GM19023 (cell line): Measurements from ENCODE around the gene ESCO1.

ENCODE experiments used
- ATAC-seq: cut with Tn5 transposase; IDR thresholded peaks from one replicate; pipeline ENCODE4 v1.9.1; 2021; ENCODE audit warnings: mild to moderate bottlenecking, moderate library complexity; ENCODE audit not compliant: unreplicated experiment

Gene ESCO1

DNA sequence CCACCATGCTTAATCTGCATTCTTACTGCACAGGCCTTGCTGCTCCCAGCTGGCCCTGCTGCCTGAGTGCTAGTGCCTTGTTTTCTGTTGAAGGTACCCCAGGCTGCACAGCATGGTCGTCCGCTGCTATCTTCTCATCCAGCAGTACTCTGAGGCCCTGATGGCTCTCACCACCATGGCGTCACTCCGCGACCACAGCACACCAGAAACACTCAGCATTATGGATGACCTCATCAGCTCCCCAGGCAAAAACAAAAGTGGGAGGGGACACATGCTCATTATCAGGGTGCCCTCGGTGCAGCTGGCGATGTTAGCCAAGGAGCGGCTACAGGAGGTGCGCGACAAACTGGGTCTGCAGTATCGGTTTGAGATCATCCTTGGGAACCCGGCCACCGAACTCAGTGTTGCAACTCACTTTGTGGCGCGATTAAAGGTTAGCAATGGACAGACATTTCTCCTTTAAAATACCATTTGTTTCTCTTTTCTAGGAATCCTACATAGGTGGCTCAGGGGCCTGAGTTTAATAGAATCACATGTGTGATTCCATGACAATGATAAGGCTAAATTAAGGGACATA is 110.5 kb downstream of the ESCO1 start:
- no peak for ATAC-seq

DNA sequence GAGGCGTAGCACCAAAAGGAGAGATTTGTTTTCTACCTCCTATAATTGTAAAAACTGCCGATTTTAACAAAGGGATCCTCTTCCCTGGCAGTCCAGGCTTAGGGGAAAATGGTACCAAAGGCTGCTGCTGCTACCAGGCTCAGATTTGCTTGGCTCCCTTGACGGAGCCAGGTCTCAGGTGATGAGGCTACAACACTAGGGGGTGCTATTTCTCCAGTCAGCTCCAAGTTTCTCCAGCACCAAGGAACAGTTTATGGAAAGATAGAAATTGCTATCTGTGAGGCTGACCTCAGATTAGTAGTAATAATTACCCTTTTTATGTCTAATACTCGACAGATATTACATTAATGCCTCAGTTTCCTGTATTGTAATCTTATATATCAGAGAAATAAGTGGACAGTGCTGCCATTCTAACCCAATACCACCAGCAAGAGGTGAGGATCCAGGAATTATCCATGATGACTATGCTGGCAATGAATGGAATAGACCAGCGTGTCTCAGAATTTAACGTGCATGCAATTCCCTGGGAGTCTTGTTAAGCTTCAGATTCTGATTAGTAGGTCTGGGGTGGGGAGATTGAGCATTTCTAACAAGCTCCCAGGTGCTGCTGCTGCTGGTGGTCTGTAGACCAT is 111.3 kb downstream of the ESCO1 start:
- no peak for ATAC-seq

DNA sequence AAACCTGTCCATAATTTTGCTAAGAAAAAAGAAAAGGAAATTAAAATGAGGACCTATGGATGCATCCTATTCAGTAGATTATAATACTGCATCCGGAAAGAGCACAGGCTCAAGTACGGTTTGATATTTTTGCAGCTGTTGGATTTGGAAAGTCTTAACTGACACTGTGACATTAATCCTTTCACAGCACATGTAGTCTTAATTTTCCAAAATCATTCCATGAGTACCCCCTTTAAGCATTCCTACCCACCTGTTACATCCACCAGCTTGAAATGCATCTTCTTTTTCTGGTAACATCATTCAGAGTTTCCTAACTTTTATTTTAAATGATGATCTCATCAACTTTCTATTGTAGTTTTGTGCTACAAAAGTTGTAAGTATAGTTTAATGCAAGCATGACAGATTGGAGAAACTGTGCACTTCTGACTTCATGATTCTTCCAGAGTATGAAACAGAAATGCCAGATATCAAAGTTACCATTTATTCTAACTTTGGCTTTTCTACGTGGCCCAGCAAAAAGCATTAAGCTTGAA is 113.5 kb downstream of the ESCO1 start:
- ATAC-seq, result no peak

DNA sequence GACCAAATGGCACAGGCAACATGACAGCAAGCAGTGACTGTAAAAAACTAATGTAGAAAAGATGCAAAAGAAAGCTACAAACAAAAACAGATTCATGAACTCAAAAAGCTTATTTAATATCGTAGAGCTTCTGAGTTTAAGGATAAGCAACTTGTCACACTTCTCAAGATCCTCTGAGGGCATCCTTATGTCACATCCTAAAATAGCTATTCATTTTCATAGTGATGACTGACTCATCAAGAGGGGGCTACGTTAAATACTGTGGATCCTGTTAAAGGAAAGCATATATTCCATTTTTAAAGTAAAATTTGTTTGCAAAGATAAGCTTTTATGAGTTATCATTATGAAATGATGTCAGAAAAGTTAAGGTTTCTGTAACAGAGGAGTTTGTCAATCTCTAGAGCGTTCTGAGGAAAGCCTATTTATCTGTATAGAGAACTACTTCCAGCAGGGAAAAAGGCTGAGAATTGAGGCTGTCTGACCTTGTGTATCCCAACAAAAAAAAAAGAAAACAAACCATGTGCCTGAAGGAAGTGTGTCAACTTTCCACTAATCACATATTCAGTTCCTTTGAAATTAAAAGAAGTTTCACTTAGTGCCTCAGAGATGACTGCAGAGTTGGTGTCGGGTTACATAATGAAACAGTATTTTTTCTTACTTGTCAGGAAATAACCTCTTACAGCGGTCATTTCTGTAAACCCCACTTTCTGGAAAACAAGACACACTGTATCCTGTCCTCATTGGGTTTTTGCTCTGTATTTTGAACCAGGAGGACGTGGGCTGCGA is 115.5 kb downstream of the ESCO1 start:
- ATAC-seq, result no peak

DNA sequence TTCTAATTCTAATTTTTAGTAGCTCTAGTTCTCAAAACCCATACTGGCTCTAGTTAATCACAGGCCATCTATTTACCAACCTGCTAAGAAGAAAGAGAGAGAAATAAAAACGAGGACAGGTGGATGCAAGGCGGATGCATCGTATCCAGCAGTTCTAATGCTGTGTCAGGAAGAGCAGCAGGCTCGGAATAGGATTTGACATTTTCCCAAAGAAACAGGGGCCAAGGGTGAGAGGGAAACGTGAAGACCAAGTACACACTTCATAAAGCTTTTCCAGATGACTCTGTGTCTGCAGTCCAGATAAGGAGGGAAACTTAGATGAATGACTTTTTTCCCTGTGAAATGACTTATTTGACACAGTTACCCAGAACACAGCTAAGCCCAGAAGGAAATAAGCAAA is 117.5 kb downstream of the ESCO1 start:
- ATAC-seq, result no peak

GRCh38 chr18:21481739-21482138 is 118.8 kb downstream of the ESCO1 start:
- no peak for ATAC-seq

- ATAC-seq, result no peak
Measured at GRCh38 chr18:21479721-21480120, 120.8 kb downstream of the ESCO1 start.
